Measurements from ENCODE around the gene HEG1. TPM values are rescaled to one million over a fixed set of nuclear protein-coding genes. Genes with fewer than 3 reads are reported as not detected.

The HEG1 gene
- total and polyA plus RNA-seq, 2 donors, result 3.7 to 4.7 TPM

DNA sequence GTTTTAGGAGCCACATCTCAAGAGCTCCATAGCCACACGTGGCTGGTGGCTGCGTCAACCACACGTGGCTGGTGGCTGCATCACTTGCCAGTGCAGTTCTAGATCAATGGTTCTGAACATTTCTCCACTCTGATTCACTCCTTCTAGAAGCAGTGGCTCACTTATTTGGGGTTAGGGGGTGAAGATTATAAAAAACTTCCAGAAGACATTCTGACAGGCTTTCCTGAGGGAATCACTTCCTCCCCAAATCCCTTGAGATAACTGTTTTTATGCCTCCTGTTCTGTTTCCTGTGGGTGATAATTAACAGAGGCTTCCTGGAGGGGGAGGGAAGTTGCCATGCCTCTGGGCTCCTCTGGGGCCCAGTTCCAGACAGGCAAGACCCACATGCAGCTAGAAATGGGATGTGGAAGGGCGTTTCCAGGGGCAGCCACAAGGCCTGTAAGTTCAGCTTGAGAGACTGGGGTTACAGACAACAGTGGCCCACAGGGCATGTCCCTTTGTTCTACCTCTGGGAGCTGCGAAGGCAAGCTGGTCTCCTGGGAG lies 23.6 kb downstream of the HEG1 start:
- peaks cover 0 to 3% of the 10 kb centered on the region in 2 donors for H3K9me3 ChIP-seq (ENCODE audit: control insufficient read depth in 2 of 2, insufficient read depth in 1 of 2, low read length in 1 of 2)
- H3K4me1 ChIP-seq (ENCODE audit: control insufficient read depth in 2 of 2, insufficient read depth in 2 of 2, low read length in 2 of 2), result peaks cover 15% of the 10 kb centered on the region in 2 donors
- no peak overlapping the region for H3K27ac ChIP-seq (ENCODE audit: low read depth in 1 of 2, low read length in 1 of 2)
- H3K4me3 ChIP-seq (ENCODE audit: low read length in 2 of 2), result no peak overlapping the region
- no peaks in the 10 kb centered on the region for H3K27me3 ChIP-seq (ENCODE audit: control insufficient read depth in 2 of 2, insufficient read depth in 1 of 2, low read length in 1 of 2)
- WGBS, result 93% methylated on average over 5 of the region's 5 CpGs
- DNase-seq (ENCODE audit: low read depth in 6 of 9, low spot score in 9 of 9), result no peak
- H3K36me3 ChIP-seq (ENCODE audit: control insufficient read depth in 2 of 2, insufficient read depth in 2 of 2, low read length in 1 of 2), result peaks cover 0 to 1% of the 10 kb centered on the region in 2 donors

DNA sequence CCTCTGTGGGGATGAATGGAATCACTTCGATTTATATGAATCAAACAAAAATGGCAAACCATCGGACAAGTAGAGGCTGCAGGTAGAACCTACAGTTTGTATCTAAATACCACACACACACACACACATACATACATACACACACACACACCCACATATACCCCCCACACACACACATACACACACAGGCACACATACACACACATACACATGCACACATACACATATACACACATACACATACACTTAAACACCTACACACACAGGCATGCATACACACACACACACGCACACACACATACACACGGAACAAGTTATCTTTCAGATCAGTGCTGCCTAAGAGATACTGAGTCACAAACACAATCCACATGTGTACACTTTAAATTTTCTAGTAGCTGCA lies 24.3 kb downstream of the HEG1 start:
- H3K27me3 ChIP-seq (ENCODE audit: control insufficient read depth in 2 of 2, insufficient read depth in 1 of 2, low read length in 1 of 2), result no peaks in the 10 kb centered on the region
- H3K4me3 ChIP-seq (ENCODE audit: low read length in 2 of 2), result no peak overlapping the region
- WGBS, result 97% methylated on average over 4 of the region's 4 CpGs
- no peak overlapping the region for H3K27ac ChIP-seq (ENCODE audit: low read depth in 1 of 2, low read length in 1 of 2)
- peaks cover 0 to 4% of the 10 kb centered on the region in 2 donors for H3K36me3 ChIP-seq (ENCODE audit: control insufficient read depth in 2 of 2, insufficient read depth in 2 of 2, low read length in 1 of 2)
- peaks cover 15% of the 10 kb centered on the region in 2 donors for H3K4me1 ChIP-seq (ENCODE audit: control insufficient read depth in 2 of 2, insufficient read depth in 2 of 2, low read length in 2 of 2)
- DNase-seq (ENCODE audit: low read depth in 6 of 9, low spot score in 9 of 9), result no peak
- peaks cover 0 to 3% of the 10 kb centered on the region in 2 donors for H3K9me3 ChIP-seq (ENCODE audit: control insufficient read depth in 2 of 2, insufficient read depth in 1 of 2, low read length in 1 of 2)

DNA sequence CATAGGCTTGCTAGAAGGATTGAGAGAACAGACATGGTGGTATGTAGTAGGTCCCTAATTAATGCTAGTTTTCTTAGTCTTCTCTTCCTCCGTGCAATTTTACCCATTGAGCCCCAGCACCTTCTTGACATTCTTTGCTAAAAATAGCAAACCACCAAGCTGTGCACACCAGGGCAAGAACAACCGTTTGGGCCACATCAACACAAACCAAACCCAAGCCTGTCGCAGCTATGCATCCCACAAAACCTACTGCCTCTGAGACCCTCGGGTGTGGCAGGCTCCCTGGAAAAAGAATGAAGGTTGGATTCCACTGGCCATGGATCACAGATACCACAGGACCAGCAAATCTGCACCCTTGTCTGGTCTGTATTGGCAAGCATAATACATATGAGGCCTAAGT lies 27.1 kb downstream of the HEG1 start:
- peak in 1 of 9 donors; percentile 36 for DNase-seq (ENCODE audit: low read depth in 6 of 9, low spot score in 9 of 9)

DNA sequence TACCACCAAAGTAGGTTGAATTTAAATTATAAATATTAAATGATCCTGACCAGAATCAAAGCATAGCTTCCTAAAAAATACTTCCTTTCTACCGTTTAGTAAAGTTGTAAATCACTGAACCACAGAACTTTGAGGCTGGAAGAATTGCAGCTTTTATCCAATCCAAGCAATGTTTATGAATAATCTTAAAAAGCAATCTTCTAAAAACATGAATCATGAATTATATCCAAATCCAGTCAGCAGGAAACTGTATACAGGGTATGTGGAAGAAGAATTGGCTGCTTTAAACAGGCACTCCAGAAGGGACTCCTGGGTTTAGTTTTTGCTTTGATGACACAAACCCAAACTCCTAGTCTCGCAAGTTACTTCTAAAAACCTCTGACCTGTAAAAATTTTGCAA lies 30.2 kb downstream of the HEG1 start:
- peaks cover 0 to 4% of the 10 kb centered on the region in 2 donors for H3K36me3 ChIP-seq (ENCODE audit: control insufficient read depth in 2 of 2, insufficient read depth in 2 of 2, low read length in 1 of 2)
- H3K9me3 ChIP-seq (ENCODE audit: control insufficient read depth in 2 of 2, insufficient read depth in 1 of 2, low read length in 1 of 2), result no peaks in the 10 kb centered on the region
- no peak overlapping the region for H3K27ac ChIP-seq (ENCODE audit: low read depth in 1 of 2, low read length in 1 of 2)
- no peak overlapping the region for H3K4me3 ChIP-seq (ENCODE audit: low read length in 2 of 2)
- no peak for DNase-seq (ENCODE audit: low read depth in 6 of 9, low spot score in 9 of 9)
- H3K4me1 ChIP-seq (ENCODE audit: control insufficient read depth in 2 of 2, insufficient read depth in 2 of 2, low read length in 2 of 2), result peaks cover 12 to 23% of the 10 kb centered on the region in 2 donors
- no peaks in the 10 kb centered on the region for H3K27me3 ChIP-seq (ENCODE audit: control insufficient read depth in 2 of 2, insufficient read depth in 1 of 2, low read length in 1 of 2)
- WGBS, result 57% methylated on average over 2 of the region's 2 CpGs

More for the DNA sequence above, 27.1 kb downstream of the HEG1 start:
- peaks cover 15 to 23% of the 10 kb centered on the region in 2 donors for H3K4me1 ChIP-seq (ENCODE audit: control insufficient read depth in 2 of 2, insufficient read depth in 2 of 2, low read length in 2 of 2)
- no peaks in the 10 kb centered on the region for H3K27me3 ChIP-seq (ENCODE audit: control insufficient read depth in 2 of 2, insufficient read depth in 1 of 2, low read length in 1 of 2)
- no peak overlapping the region for H3K4me3 ChIP-seq (ENCODE audit: low read length in 2 of 2)
- no peak overlapping the region for H3K27ac ChIP-seq (ENCODE audit: low read depth in 1 of 2, low read length in 1 of 2)
- WGBS, result 33% methylated on average over 4 of the region's 4 CpGs
- H3K36me3 ChIP-seq (ENCODE audit: control insufficient read depth in 2 of 2, insufficient read depth in 2 of 2, low read length in 1 of 2), result peaks cover 0 to 4% of the 10 kb centered on the region in 2 donors
- peaks cover 0 to 3% of the 10 kb centered on the region in 2 donors for H3K9me3 ChIP-seq (ENCODE audit: control insufficient read depth in 2 of 2, insufficient read depth in 1 of 2, low read length in 1 of 2)

DNA sequence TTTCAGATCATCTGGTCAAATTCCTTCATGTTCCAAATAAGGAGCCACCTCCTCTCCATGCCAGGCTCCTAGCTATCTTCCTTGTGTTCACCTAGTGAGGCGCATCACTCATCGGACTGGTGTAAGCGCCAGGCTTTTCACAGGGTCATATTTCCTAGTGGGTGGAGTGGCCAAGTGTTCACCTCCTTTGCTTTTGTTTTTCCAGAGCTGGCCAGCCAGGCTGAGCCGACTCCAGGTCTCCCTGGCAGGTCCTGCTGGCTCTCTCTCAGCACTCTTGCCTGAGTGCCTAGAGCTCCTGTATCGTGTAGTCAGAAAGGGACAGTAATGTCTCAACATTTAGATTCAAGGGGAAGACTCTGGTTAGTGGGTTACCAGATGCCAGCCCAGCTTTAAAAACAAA lies 31.0 kb downstream of the HEG1 start:
- DNase-seq (ENCODE audit: low read depth in 6 of 9, low spot score in 9 of 9), result no peak
- Histone ChIP-seq H3K36me3 (ENCODE audit: control insufficient read depth in 2 of 2, insufficient read depth in 2 of 2, low read length in 1 of 2) (peaks cover 0 to 8% of the 10 kb centered on the region in 2 donors), H3K27me3 (ENCODE audit: control insufficient read depth in 2 of 2, insufficient read depth in 1 of 2, low read length in 1 of 2) (no peaks in the 10 kb centered on the region), H3K27ac (ENCODE audit: low read depth in 1 of 2, low read length in 1 of 2) (no peak overlapping the region), H3K4me1 (ENCODE audit: control insufficient read depth in 2 of 2, insufficient read depth in 2 of 2, low read length in 2 of 2) (peaks cover 12 to 23% of the 10 kb centered on the region in 2 donors), H3K4me3 (ENCODE audit: low read length in 2 of 2) (no peak overlapping the region), H3K9me3 (ENCODE audit: control insufficient read depth in 2 of 2, insufficient read depth in 1 of 2, low read length in 1 of 2) (no peaks in the 10 kb centered on the region)
- WGBS, result 89% methylated on average over 5 of the region's 5 CpGs

DNA sequence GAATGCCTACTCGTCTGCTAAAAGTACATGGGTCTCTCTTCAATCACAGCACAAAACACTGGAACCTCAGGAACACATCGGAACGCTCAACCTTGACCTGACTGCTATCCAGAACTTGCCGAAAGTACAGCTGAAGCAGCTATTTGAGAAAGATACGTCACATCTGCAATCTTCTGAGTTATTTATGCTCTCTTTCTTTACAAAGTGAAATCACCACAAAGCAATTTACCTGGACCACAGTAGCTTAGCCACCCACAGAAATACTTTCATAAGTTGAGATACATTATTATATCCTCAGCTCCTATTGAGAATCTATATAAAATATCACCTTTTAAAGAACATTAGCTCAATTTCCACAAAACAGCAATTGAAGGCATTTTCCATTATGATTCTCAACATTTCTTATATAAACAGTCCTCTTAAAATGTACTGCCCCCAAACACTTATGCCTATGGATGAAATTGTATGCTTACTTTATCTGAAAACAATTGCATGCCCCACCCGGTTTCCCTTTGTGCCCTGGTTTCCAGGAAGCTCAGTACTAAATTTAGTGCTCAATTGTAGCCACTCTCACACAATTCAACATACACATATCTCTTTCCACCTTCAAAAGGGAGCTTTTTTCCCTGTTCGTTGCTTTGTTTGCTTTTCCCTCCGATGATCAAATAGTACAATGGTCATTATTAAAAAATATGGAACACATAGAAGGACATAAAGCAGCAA lies 31.8 kb downstream of the HEG1 start:
- 91% methylated on average over 8 of the region's 8 CpGs for WGBS
- H3K27ac ChIP-seq (ENCODE audit: low read depth in 1 of 2, low read length in 1 of 2), result no peak overlapping the region
- H3K4me1 ChIP-seq (ENCODE audit: control insufficient read depth in 2 of 2, insufficient read depth in 2 of 2, low read length in 2 of 2), result peaks cover 17 to 25% of the 10 kb centered on the region in 2 donors
- H3K27me3 ChIP-seq (ENCODE audit: control insufficient read depth in 2 of 2, insufficient read depth in 1 of 2, low read length in 1 of 2), result no peaks in the 10 kb centered on the region
- H3K4me3 ChIP-seq (ENCODE audit: low read length in 2 of 2), result no peak overlapping the region
- no peak for DNase-seq (ENCODE audit: low read depth in 6 of 9, low spot score in 9 of 9)
- H3K9me3 ChIP-seq (ENCODE audit: control insufficient read depth in 2 of 2, insufficient read depth in 1 of 2, low read length in 1 of 2), result no peaks in the 10 kb centered on the region
- H3K36me3 ChIP-seq (ENCODE audit: control insufficient read depth in 2 of 2, insufficient read depth in 2 of 2, low read length in 1 of 2), result peaks cover 0 to 8% of the 10 kb centered on the region in 2 donors

DNA sequence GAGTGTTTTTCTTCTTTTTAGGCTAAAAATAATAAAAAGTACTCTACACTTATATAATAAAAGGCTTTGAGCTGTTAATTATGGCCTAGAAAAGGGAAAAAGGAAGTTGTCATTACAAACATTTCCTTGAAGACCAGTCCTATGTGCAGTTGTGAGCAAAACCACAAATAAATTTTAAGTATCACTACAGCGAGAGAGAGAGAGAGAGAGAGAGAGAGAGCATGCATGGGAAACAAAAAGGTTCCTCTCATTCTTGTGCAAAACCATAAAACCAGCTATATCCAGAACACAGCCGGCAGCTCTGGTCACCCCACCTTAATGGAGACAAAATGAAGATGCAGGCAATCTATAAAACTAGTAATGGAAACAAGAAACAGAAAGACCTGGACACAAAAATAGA lies 33.6 kb downstream of the HEG1 start:
- Histone ChIP-seq H3K4me3 (ENCODE audit: low read length in 2 of 2) (no peak overlapping the region), H3K9me3 (ENCODE audit: control insufficient read depth in 2 of 2, insufficient read depth in 1 of 2, low read length in 1 of 2) (no peaks in the 10 kb centered on the region), H3K27me3 (ENCODE audit: control insufficient read depth in 2 of 2, insufficient read depth in 1 of 2, low read length in 1 of 2) (no peaks in the 10 kb centered on the region), H3K4me1 (ENCODE audit: control insufficient read depth in 2 of 2, insufficient read depth in 2 of 2, low read length in 2 of 2) (peaks cover 11 to 19% of the 10 kb centered on the region in 2 donors), H3K36me3 (ENCODE audit: control insufficient read depth in 2 of 2, insufficient read depth in 2 of 2, low read length in 1 of 2) (peaks cover 2 to 11% of the 10 kb centered on the region in 2 donors), H3K27ac (ENCODE audit: low read depth in 1 of 2, low read length in 1 of 2) (no peak overlapping the region)
- 24% methylated on average over 2 of the region's 2 CpGs for WGBS
- no peak for DNase-seq (ENCODE audit: low read depth in 6 of 9, low spot score in 9 of 9)

DNA sequence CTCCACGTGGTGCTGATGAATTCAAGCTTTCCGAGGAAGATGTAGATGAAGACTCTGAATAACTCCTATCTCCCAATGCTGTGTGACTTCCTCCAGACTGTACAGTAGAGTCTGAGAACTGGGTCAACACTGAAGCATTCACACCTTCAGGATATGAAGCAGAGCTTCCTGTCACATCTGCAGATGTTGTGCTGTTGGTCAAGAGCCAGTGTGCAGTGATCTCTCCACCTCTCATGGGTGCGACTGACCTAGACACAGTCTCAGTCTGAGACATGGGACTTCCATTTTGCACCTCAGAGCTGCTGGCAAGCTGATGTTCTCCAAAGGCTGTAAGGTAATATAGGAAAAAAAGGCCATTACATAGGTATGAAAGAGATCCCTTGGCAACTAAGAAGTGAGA lies 36.5 kb downstream of the HEG1 start:
- peak in 2 of 9 donors; percentile 31 to 39 for DNase-seq (ENCODE audit: low read depth in 6 of 9, low spot score in 9 of 9)
- peaks cover 2 to 12% of the 10 kb centered on the region in 2 donors for H3K36me3 ChIP-seq (ENCODE audit: control insufficient read depth in 2 of 2, insufficient read depth in 2 of 2, low read length in 1 of 2)
- peak overlapping the region in 1 of 2 donors; percentile 48 for H3K27ac ChIP-seq (ENCODE audit: low read depth in 1 of 2, low read length in 1 of 2)
- H3K27me3 ChIP-seq (ENCODE audit: control insufficient read depth in 2 of 2, insufficient read depth in 1 of 2, low read length in 1 of 2), result no peaks in the 10 kb centered on the region
- 96% methylated on average over 3 of the region's 3 CpGs for WGBS
- H3K9me3 ChIP-seq (ENCODE audit: control insufficient read depth in 2 of 2, insufficient read depth in 1 of 2, low read length in 1 of 2), result no peaks in the 10 kb centered on the region
- no peak overlapping the region for H3K4me3 ChIP-seq (ENCODE audit: low read length in 2 of 2)
- H3K4me1 ChIP-seq (ENCODE audit: control insufficient read depth in 2 of 2, insufficient read depth in 2 of 2, low read length in 2 of 2), result peaks cover 11% of the 10 kb centered on the region in 2 donors

DNA sequence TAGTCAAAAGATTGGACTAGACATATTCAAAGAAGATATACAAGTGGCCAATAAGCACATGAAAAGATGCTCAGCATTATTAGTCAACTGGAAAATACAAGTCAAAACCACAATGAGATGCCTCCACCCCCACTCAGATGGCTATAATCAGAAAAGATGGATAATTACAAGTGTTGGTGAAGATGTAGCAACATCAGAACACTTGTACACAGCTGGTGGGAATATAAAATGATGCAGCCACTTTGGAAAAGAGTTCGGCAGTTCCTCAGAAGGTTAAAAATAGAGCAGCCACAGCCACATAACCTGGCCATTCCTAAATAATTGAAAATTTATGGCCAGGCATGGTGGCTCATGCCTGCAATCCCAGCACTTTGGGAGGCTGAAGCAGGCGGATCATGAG lies 38.4 kb downstream of the HEG1 start:
- no peak for DNase-seq (ENCODE audit: low read depth in 6 of 9, low spot score in 9 of 9)
- Histone ChIP-seq H3K36me3 (ENCODE audit: control insufficient read depth in 2 of 2, insufficient read depth in 2 of 2, low read length in 1 of 2) (peaks cover 10 to 27% of the 10 kb centered on the region in 2 donors), H3K9me3 (ENCODE audit: control insufficient read depth in 2 of 2, insufficient read depth in 1 of 2, low read length in 1 of 2) (no peaks in the 10 kb centered on the region), H3K4me1 (ENCODE audit: control insufficient read depth in 2 of 2, insufficient read depth in 2 of 2, low read length in 2 of 2) (peaks cover 11% of the 10 kb centered on the region in 2 donors), H3K27ac (ENCODE audit: low read depth in 1 of 2, low read length in 1 of 2) (no peak overlapping the region), H3K4me3 (ENCODE audit: low read length in 2 of 2) (no peak overlapping the region), H3K27me3 (ENCODE audit: control insufficient read depth in 2 of 2, insufficient read depth in 1 of 2, low read length in 1 of 2) (no peaks in the 10 kb centered on the region)
- 97% methylated on average over 2 of the region's 2 CpGs for WGBS

Measured in thymus (tissue), 11 donors.